IMR-90 (cell line): ENCODE results near the gene RPL36. TPM values are rescaled to one million over a fixed set of nuclear protein-coding genes. Genes with fewer than 3 reads are reported as not detected.
"Not testable (repeated sequence)": the region's sequence is repeated elsewhere in the genome, so short reads cannot be mapped to it uniquely, and the experiment has no call there.

Source experiments
- ATAC-seq: fragments of 200-7000 bp; cut with Tn5 transposase; 2 replicates; pipeline ENCODE4 v1.9.1; 2020; ENCODE audit warnings: low read depth, mild to moderate bottlenecking, moderate library complexity
- BruUV-seq: library from RNA; stranded (reverse); fragments of 400-500 nt; replicated peaks from 2 replicates; lab custom pipeline; 2021; lab: Mats Ljungman, UMichigan
- CTCF ChIA-PET: fragments of 300-600 bp; formaldehyde crosslinking; extraction: SDS; loops from one replicate; lab custom pipeline; 2021; ENCODE audit warnings: antibody characterized with exemption; lab: Yijun Ruan, JAX
- POLR2A ChIA-PET: fragments of 300-600 bp; sonication (Branson Sonifier 250); formaldehyde crosslinking; loops from one replicate; lab custom pipeline; 2022; ENCODE audit warnings: antibody characterized with exemption; ENCODE audit not compliant: unreplicated experiment; lab: Charles Lee
- DNase-seq: peaks from one replicate; pipeline ENCODE4 v3.0.0; 2013
- H2AFZ ChIP-seq: replicated peaks from 2 replicates; pipeline ENCODE3; 2013; ENCODE audit warnings: low read length, mild to moderate bottlenecking; ENCODE audit not compliant: poor library complexity
- H2AK5ac ChIP-seq: 2 replicates; pipeline ENCODE4 v1.6.1; 2013; ENCODE audit warnings: low read depth, low read length, inconsistent platforms
- H2AK9ac ChIP-seq: replicated peaks from 2 replicates; pipeline ENCODE3; 2013; ENCODE audit warnings: mild to moderate bottlenecking, low read depth, low read length, moderate library complexity; ENCODE audit not compliant: poor library complexity
- H2BK120ac ChIP-seq: 2 replicates; pipeline ENCODE4 v1.6.1; 2013; ENCODE audit warnings: low read depth, low read length, inconsistent platforms
- H2BK15ac ChIP-seq: 3 replicates; pipeline ENCODE4 v1.6.1; 2013; ENCODE audit warnings: low read depth, low read length, inconsistent platforms
- H2BK20ac ChIP-seq: 2 replicates; pipeline ENCODE4 v1.6.1; 2013; ENCODE audit warnings: low read depth, mild to moderate bottlenecking, inconsistent platforms, low read length, moderate library complexity
- H2BK5ac ChIP-seq: 2 replicates; pipeline ENCODE4 v1.6.1; 2013; ENCODE audit warnings: mild to moderate bottlenecking, low read depth, low read length, inconsistent platforms; ENCODE audit not compliant: poor library complexity, severe bottlenecking
- H3K14ac ChIP-seq: replicated peaks from 2 replicates; pipeline ENCODE4 v1.6.1; 2013; ENCODE audit warnings: low read depth, low read length, inconsistent platforms
- H3K18ac ChIP-seq: 2 replicates; pipeline ENCODE4 v1.6.1; 2013; ENCODE audit warnings: low read depth, low read length, control low read depth
- H3K23ac ChIP-seq: 2 replicates; pipeline ENCODE4 v1.6.1; 2013; ENCODE audit warnings: low read depth, low read length, inconsistent platforms
- H3K27ac ChIP-seq: 2 replicates; pipeline ENCODE4 v1.5.1; 2013; ENCODE audit warnings: mild to moderate bottlenecking, control low read depth, low read length; ENCODE audit not compliant: insufficient read depth
- H3K27me3 ChIP-seq: 2 replicates; pipeline ENCODE4 v1.6.1; 2013; ENCODE audit warnings: low read length; ENCODE audit not compliant: control insufficient read depth, insufficient read depth
- H3K36me3 ChIP-seq: 2 replicates; pipeline ENCODE4 v1.6.1; 2013; ENCODE audit warnings: low read length, mixed read lengths; ENCODE audit not compliant: control insufficient read depth, insufficient read depth
- H3K4ac ChIP-seq: 2 replicates; pipeline ENCODE4 v1.6.1; 2013; ENCODE audit warnings: low read depth, low read length, inconsistent platforms
- H3K4me1 ChIP-seq: 2 replicates; pipeline ENCODE4 v1.6.1; 2013; ENCODE audit warnings: low read length, mixed read lengths; ENCODE audit not compliant: control insufficient read depth, insufficient read depth
- H3K4me2 ChIP-seq: 2 replicates; pipeline ENCODE4 v1.6.1; 2013; ENCODE audit warnings: low read depth, mild to moderate bottlenecking, control low read depth, low read length, moderate library complexity
- H3K4me3 ChIP-seq: 2 replicates; pipeline ENCODE4 v1.5.1; 2013; ENCODE audit warnings: low read depth, mild to moderate bottlenecking, control low read depth, low read length, moderate library complexity; ENCODE audit not compliant: insufficient read depth
- H3K56ac ChIP-seq: 2 replicates; pipeline ENCODE4 v1.6.1; 2013; ENCODE audit warnings: low read length, inconsistent platforms; ENCODE audit not compliant: insufficient read depth; ENCODE audit errors: extremely low read depth
- H3K79me1 ChIP-seq, 2 experiments: 2 replicates each; pipeline ENCODE4 v1.6.1; 2013; ENCODE audit warnings: low read length in 2 of 2, inconsistent platforms in 1 of 2, low read depth in 1 of 2
- H3K9ac ChIP-seq: 2 replicates; pipeline ENCODE4 v1.6.1; 2013; ENCODE audit warnings: low read depth, low read length, control low read depth
- H3K9me1 ChIP-seq: 2 replicates; pipeline ENCODE4 v1.6.1; 2013; ENCODE audit warnings: low read length, inconsistent platforms; ENCODE audit not compliant: insufficient read depth
- H3K9me3 ChIP-seq: 2 replicates; pipeline ENCODE4 v1.6.1; 2013; ENCODE audit warnings: low read length; ENCODE audit not compliant: control insufficient read depth, insufficient read depth
- H4K20me1 ChIP-seq: 2 replicates; pipeline ENCODE4 v1.6.1; 2013; ENCODE audit warnings: low read length, inconsistent platforms; ENCODE audit not compliant: insufficient read depth
- H4K5ac ChIP-seq: 2 replicates; pipeline ENCODE4 v1.6.1; 2013; ENCODE audit warnings: mild to moderate bottlenecking, low read depth, low read length, control low read depth
- H4K8ac ChIP-seq, 2 experiments: 2 replicates each; pipeline ENCODE4 v1.6.1; 2013; ENCODE audit warnings: low read depth in 2 of 2, low read length in 2 of 2, control low read depth in 1 of 2, inconsistent platforms in 1 of 2
- H4K91ac ChIP-seq: 2 replicates; pipeline ENCODE4 v1.6.1; 2013; ENCODE audit warnings: low read depth, low read length, inconsistent platforms; ENCODE audit not compliant: insufficient read depth
- WGBS, 2 experiments: methylation state at CpG; one replicate each; pipeline versions ENCODE4 v1.1.5 to v1.1.7; 2013; ENCODE audit warnings: missing lambda C conversion rate in 2 of 2; ENCODE audit not compliant: insufficient read length in 1 of 2; ENCODE audit errors: extremely low coverage in 2 of 2; 5-methylcytosine and 5-hydroxymethylcytosine counted together
- dilution Hi-C: fragments of 300-500 bp; cut with HindIII; formaldehyde crosslinking; loops from one replicate; pipeline ENCODE4 v1.14.3; 2018; ENCODE audit warnings: low sequenced_read_pairs; ENCODE audit not compliant: unreplicated experiment
- in situ Hi-C: fragments of 300-500 bp; cut with MboI; formaldehyde crosslinking; loops from 3 replicates; pipeline ENCODE4 v1.14.3; 2019; ENCODE audit warnings: low sequenced_read_pairs, inconsistent platforms, mixed read lengths
- intact Hi-C: fragments of 100-400 bp; cut with micrococcal nuclease; formaldehyde crosslinking; loops from 2 replicates; pipeline ENCODE4 v1.10.0; 2022
- polyA plus RNA-seq, 3 experiments: library from polyadenylated mRNA; depleted of rRNA; stranded (reverse); fragments of >200 nt; gene quantifications; 2 replicates each; pipeline ENCODE4 v1.2.3, GENCODE V29; 2012; ENCODE audit warnings: low replicate concordance in 1 of 3
- total RNA-seq: library from RNA; depleted of rRNA; stranded (reverse); fragments of >200 nt; gene quantifications from 2 replicates; pipeline ENCODE4 v1.2.3, GENCODE V29; 2012

RPL36 gene
- total and polyA plus RNA-seq, 2 of the 4 experiments (the other 2 are of a cell fraction): 232 to 757 TPM

DNA sequence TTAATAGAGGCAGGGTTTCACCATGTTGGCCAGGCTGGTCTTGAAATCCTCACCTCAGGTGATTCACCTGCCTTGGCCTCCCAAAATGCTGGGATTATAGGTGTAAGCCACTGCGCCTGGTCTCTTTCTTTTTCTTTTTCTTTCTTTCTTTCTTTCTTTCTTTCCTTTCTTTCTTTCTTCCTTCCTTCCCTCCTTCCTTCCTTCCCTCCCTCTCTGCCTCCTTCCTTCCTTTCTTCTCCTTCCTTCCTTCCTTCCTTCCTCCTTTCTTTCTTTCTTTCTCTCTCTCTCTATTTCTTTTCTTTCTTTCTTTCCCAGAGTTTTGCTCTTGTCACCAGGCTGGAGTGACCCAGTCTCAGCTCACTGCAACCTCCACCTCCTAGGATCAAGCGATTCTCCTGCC, 43.1 kb downstream of the RPL36 start:
- H3K79me1 ChIP-seq, H2BK120ac ChIP-seq, H4K91ac ChIP-seq, H3K4me1 ChIP-seq, H3K4me3 ChIP-seq, DNase-seq, H3K18ac ChIP-seq, H2BK5ac ChIP-seq, H4K20me1 ChIP-seq, H3K27me3 ChIP-seq, H4K8ac ChIP-seq, BruUV-seq, H3K27ac ChIP-seq, H3K23ac ChIP-seq, H3K56ac ChIP-seq, H3K36me3 ChIP-seq, intact Hi-C loops, ATAC-seq, H2BK20ac ChIP-seq, H2AK5ac ChIP-seq, H3K9me1 ChIP-seq, H3K9ac ChIP-seq, H3K4me2 ChIP-seq, H2AFZ ChIP-seq, H3K4ac ChIP-seq, H2BK15ac ChIP-seq, H3K9me3 ChIP-seq, dilution Hi-C loops, POLR2A ChIA-PET, H4K5ac ChIP-seq, H3K14ac ChIP-seq, H2AK9ac ChIP-seq, in situ Hi-C loops: not testable (repeated sequence)
- 33% methylated on average over 1 of the region's 2 CpGs; no CpG with 5 or more reads in 1 of the 2 experiments for WGBS, 2 experiments
- CTCF ChIA-PET: interaction anchor here (0.6 kb wide), 1 partner anchor 895 kb away, joined by 4 read pairs; no protein-coding TSS in a partner anchor
